ENCODE measurements around the gene AOC3. TPM values are rescaled to one million over a fixed set of nuclear protein-coding genes. Genes with fewer than 3 reads are reported as not detected.
"Not testable (repeated sequence)": the region's sequence is repeated elsewhere in the genome, so short reads cannot be mapped to it uniquely, and the experiment has no call there.

AOC3 gene
- total RNA-seq, 5 donors from 2014 or later (not counting 1 experiment from before 2014, with no cell fraction given) = 1.2 to 2.1 (median 1.2) TPM

GRCh38 chr17:42893359-42893758, 42.4 kb downstream of the AOC3 start:
- 19% methylated on average over 2 of the region's 4 CpGs for WGBS (ENCODE audit: insufficient coverage)
- ATAC-seq (replicated peaks in 1 of 4) = no peak
- peaks cover 4 to 20% of the 10 kb centered on the region in 2 donors for H3K27me3 Mint-ChIP-seq
- H3K4me1 ChIP-seq (ENCODE audit: control insufficient read depth in 1 of 2, extremely low read depth in 1 of 2, insufficient read depth in 2 of 2, low read length in 2 of 2) = no peaks in the 10 kb centered on the region
- H3K4me1 Mint-ChIP-seq = peaks cover 0 to 1% (median 0%) of the 10 kb centered on the region in 3 donors
- H3K36me3 ChIP-seq (ENCODE audit: control insufficient read depth in 2 of 2, extremely low read depth in 1 of 2, insufficient read depth in 1 of 2, low read length in 1 of 2) = no peaks in the 10 kb centered on the region
- H3K27ac ChIP-seq (ENCODE audit: low read length) = no peak overlapping the region
- H3K4me3 ChIP-seq (ENCODE audit: control insufficient read depth in 1 of 2, extremely low read depth in 1 of 2, low read length in 1 of 2) = no peak overlapping the region
- DNase-seq = no peak
- no peaks in the 10 kb centered on the region for H3K36me3 Mint-ChIP-seq
- no peaks in the 10 kb centered on the region for H3K9me3 Mint-ChIP-seq
- H3K4me3 Mint-ChIP-seq = no peak overlapping the region
- H3K27me3 ChIP-seq (replicated peaks in 1 of 2; ENCODE audit: control insufficient read depth in 2 of 2, extremely low read depth in 1 of 2, insufficient read depth in 2 of 2, low read length in 1 of 2) = peaks cover 0 to 27% of the 10 kb centered on the region in 2 experiments
- no peak overlapping the region for H3K27ac Mint-ChIP-seq
- POLR2A ChIA-PET = no interaction called here
- CTCF ChIA-PET = no interaction called here
- no peaks in the 10 kb centered on the region for H3K9me3 ChIP-seq

- Mint-ChIP-seq H3K27me3 (peaks cover 4 to 27% of the 10 kb centered on the region in 2 donors), H3K36me3 (no peaks in the 10 kb centered on the region), H3K27ac (no peak overlapping the region), H3K9me3 (no peaks in the 10 kb centered on the region), H3K4me3 (no peak overlapping the region), H3K4me1 (peaks cover 0 to 1% (median 0%) of the 10 kb centered on the region in 3 donors)
- ChIA-PET POLR2A (no interaction called here), CTCF (no interaction called here)
- WGBS (ENCODE audit: insufficient coverage) = 92% methylated on average over 9 of the region's 12 CpGs
- DNase-seq = no peak
- Histone ChIP-seq H3K36me3 (ENCODE audit: control insufficient read depth in 2 of 2, extremely low read depth in 1 of 2, insufficient read depth in 1 of 2, low read length in 1 of 2) (no peaks in the 10 kb centered on the region), H3K27me3 (replicated peaks in 1 of 2; ENCODE audit: control insufficient read depth in 2 of 2, extremely low read depth in 1 of 2, insufficient read depth in 2 of 2, low read length in 1 of 2) (peaks cover 0 to 27% of the 10 kb centered on the region in 2 experiments), H3K27ac (ENCODE audit: low read length) (no peak overlapping the region), H3K4me1 (ENCODE audit: control insufficient read depth in 1 of 2, extremely low read depth in 1 of 2, insufficient read depth in 2 of 2, low read length in 2 of 2) (no peaks in the 10 kb centered on the region), H3K9me3 (no peaks in the 10 kb centered on the region), H3K4me3 (ENCODE audit: control insufficient read depth in 1 of 2, extremely low read depth in 1 of 2, low read length in 1 of 2) (no peak overlapping the region)
- ATAC-seq (replicated peaks in 1 of 4) = no peak
Measured at GRCh38 chr17:42894283-42895184, 43.5 kb downstream of the AOC3 start.

DNA sequence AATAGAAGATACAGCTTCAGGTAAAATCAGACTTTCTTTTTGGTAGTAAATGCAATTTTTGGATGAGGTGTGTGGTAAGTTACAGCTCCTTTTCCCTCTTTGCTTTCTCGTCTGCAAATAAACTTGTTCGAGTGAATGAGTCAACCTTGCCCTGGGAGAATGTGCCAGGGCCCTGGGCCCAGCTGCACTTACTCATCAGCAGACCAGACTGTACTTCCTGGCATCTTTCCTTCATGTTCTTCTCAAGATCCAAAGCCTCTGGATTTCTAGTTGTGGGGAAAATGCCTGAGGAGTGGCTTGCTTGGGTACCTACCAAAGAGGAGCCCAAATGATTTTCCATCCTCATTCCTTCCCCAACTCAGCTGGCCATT, 44.2 kb downstream of the AOC3 start:
- no peaks in the 10 kb centered on the region for H3K9me3 ChIP-seq
- no peaks in the 10 kb centered on the region for H3K9me3 Mint-ChIP-seq
- no peak overlapping the region for H3K27ac ChIP-seq (ENCODE audit: low read length)
- no peak overlapping the region for H3K27ac Mint-ChIP-seq
- ChIA-PET POLR2A (no interaction called here), CTCF (no interaction called here)
- WGBS (ENCODE audit: insufficient coverage) = no CpG with 5 or more reads among the region's 2 CpGs
- no peak overlapping the region for H3K4me3 Mint-ChIP-seq
- no peaks in the 10 kb centered on the region for H3K36me3 ChIP-seq (ENCODE audit: control insufficient read depth in 2 of 2, extremely low read depth in 1 of 2, insufficient read depth in 1 of 2, low read length in 1 of 2)
- H3K4me3 ChIP-seq (ENCODE audit: control insufficient read depth in 1 of 2, extremely low read depth in 1 of 2, low read length in 1 of 2) = no peak overlapping the region
- no peaks in the 10 kb centered on the region for H3K4me1 ChIP-seq (ENCODE audit: control insufficient read depth in 1 of 2, extremely low read depth in 1 of 2, insufficient read depth in 2 of 2, low read length in 2 of 2)
- ATAC-seq (replicated peaks in 1 of 4) (no peak), DNase-seq (no peak)
- H3K27me3 ChIP-seq (replicated peaks in 1 of 2; ENCODE audit: control insufficient read depth in 2 of 2, extremely low read depth in 1 of 2, insufficient read depth in 2 of 2, low read length in 1 of 2) = peaks cover 0 to 30% of the 10 kb centered on the region in 2 experiments
- peaks cover 4 to 28% of the 10 kb centered on the region in 2 donors for H3K27me3 Mint-ChIP-seq
- peaks cover 0 to 1% (median 0%) of the 10 kb centered on the region in 3 donors for H3K4me1 Mint-ChIP-seq
- H3K36me3 Mint-ChIP-seq = no peaks in the 10 kb centered on the region

GRCh38 chr17:42898147-42898811, 47.3 kb downstream of the AOC3 start:
- WGBS (ENCODE audit: insufficient coverage) = 88% methylated on average over 3 of the region's 7 CpGs
- CTCF ChIA-PET = no interaction called here
- Mint-ChIP-seq H3K4me1 (peaks cover 0 to 1% (median 0%) of the 10 kb centered on the region in 3 donors), H3K4me3 (no peak overlapping the region), H3K27me3 (peaks cover 4 to 26% of the 10 kb centered on the region in 2 donors), H3K36me3 (no peaks in the 10 kb centered on the region), H3K9me3 (no peaks in the 10 kb centered on the region), H3K27ac (no peak overlapping the region)
- Histone ChIP-seq H3K36me3 (ENCODE audit: control insufficient read depth in 2 of 2, extremely low read depth in 1 of 2, insufficient read depth in 1 of 2, low read length in 1 of 2) (no peaks in the 10 kb centered on the region), H3K27ac (ENCODE audit: low read length) (no peak overlapping the region), H3K9me3 (no peaks in the 10 kb centered on the region), H3K4me1 (ENCODE audit: control insufficient read depth in 1 of 2, extremely low read depth in 1 of 2, insufficient read depth in 2 of 2, low read length in 2 of 2) (no peaks in the 10 kb centered on the region), H3K4me3 (ENCODE audit: control insufficient read depth in 1 of 2, extremely low read depth in 1 of 2, low read length in 1 of 2) (no peak overlapping the region), H3K27me3 (replicated peaks in 1 of 2; ENCODE audit: control insufficient read depth in 2 of 2, extremely low read depth in 1 of 2, insufficient read depth in 2 of 2, low read length in 1 of 2) (peaks cover 0 to 26% of the 10 kb centered on the region in 2 experiments)
- ATAC-seq (replicated peaks in 1 of 4) (no peak), DNase-seq (no peak)
- POLR2A ChIA-PET = no interaction called here

- H3K27ac ChIP-seq (ENCODE audit: low read length); H3K36me3 ChIP-seq (ENCODE audit: control insufficient read depth in 2 of 2, extremely low read depth in 1 of 2, insufficient read depth in 1 of 2, low read length in 1 of 2); H3K4me3 ChIP-seq (ENCODE audit: control insufficient read depth in 1 of 2, extremely low read depth in 1 of 2, low read length in 1 of 2); H3K4me3 Mint-ChIP-seq; H3K4me1 Mint-ChIP-seq; H3K27ac Mint-ChIP-seq; DNase-seq; H3K9me3 Mint-ChIP-seq; CTCF ChIA-PET; H3K36me3 Mint-ChIP-seq; ATAC-seq (replicated peaks in 1 of 4); H3K9me3 ChIP-seq; H3K4me1 ChIP-seq (ENCODE audit: control insufficient read depth in 1 of 2, extremely low read depth in 1 of 2, insufficient read depth in 2 of 2, low read length in 2 of 2): not testable (repeated sequence)
- no CpG with 5 or more reads among the region's 3 CpGs for WGBS (ENCODE audit: insufficient coverage)
- POLR2A ChIA-PET = interaction anchor here in 1 of 2 donors (0.6 kb wide), 1 partner anchor 253 kb away, joined by 6 read pairs; no protein-coding TSS in a partner anchor
- H3K27me3 ChIP-seq (replicated peaks in 1 of 2; ENCODE audit: control insufficient read depth in 2 of 2, extremely low read depth in 1 of 2, insufficient read depth in 2 of 2, low read length in 1 of 2) = peaks cover 0 to 22% of the 10 kb centered on the region in 2 experiments
- peaks cover 4 to 23% of the 10 kb centered on the region in 2 donors for H3K27me3 Mint-ChIP-seq
Measured at GRCh38 chr17:42899981-42900380, 49.0 kb downstream of the AOC3 start.

GRCh38 chr17:42900460-42901331, 49.7 kb downstream of the AOC3 start, which contains the start of gene G6PC1:
Gene G6PC1 (plus strand): TSS chr17:42900799. CDS start chr17:42900877, 78 bp downstream.
- Histone ChIP-seq H3K36me3 (ENCODE audit: control insufficient read depth in 2 of 2, extremely low read depth in 1 of 2, insufficient read depth in 1 of 2, low read length in 1 of 2) (no peaks in the 10 kb centered on the region), H3K9me3 (no peaks in the 10 kb centered on the region), H3K4me1 (ENCODE audit: control insufficient read depth in 1 of 2, extremely low read depth in 1 of 2, insufficient read depth in 2 of 2, low read length in 2 of 2) (no peaks in the 10 kb centered on the region), H3K27me3 (replicated peaks in 1 of 2; ENCODE audit: control insufficient read depth in 2 of 2, extremely low read depth in 1 of 2, insufficient read depth in 2 of 2, low read length in 1 of 2) (peaks cover 0 to 22% of the 10 kb centered on the region in 2 experiments), H3K4me3 (ENCODE audit: control insufficient read depth in 1 of 2, extremely low read depth in 1 of 2, low read length in 1 of 2) (no peak within 1 kb of the TSS), H3K27ac (ENCODE audit: low read length) (no peak within 1 kb of the TSS)
- no peaks in the 10 kb centered on the region for H3K4me1 Mint-ChIP-seq
- POLR2A ChIA-PET = interaction anchor here in 1 of 2 donors (0.6 kb wide), 1 partner anchor 254 kb away, joined by 6 read pairs; no protein-coding TSS in a partner anchor
- ATAC-seq (replicated peaks in 1 of 4) (no peak), DNase-seq (no peak)
- 63% methylated on average over 3 of the region's 12 CpGs for WGBS (ENCODE audit: insufficient coverage)
- CTCF ChIA-PET = no interaction called here
- peaks cover 4 to 23% of the 10 kb centered on the region in 2 donors for H3K27me3 Mint-ChIP-seq
- H3K9me3 Mint-ChIP-seq = no peaks in the 10 kb centered on the region
- no peak within 1 kb of the TSS for H3K27ac Mint-ChIP-seq
- no peaks in the 10 kb centered on the region for H3K36me3 Mint-ChIP-seq
- no peak within 1 kb of the TSS for H3K4me3 Mint-ChIP-seq

Measured in T-cell (primary cell).